Fibroblast of pulmonary artery (primary cell): ENCODE measurements around the gene OPTN.
"Not testable (repeated sequence)": the region's sequence is repeated elsewhere in the genome, so short reads cannot be mapped to it uniquely, and the experiment has no call there.

ENCODE experiments used
- DNase-seq: peaks from one replicate; pipeline ENCODE4 v3.0.0-alpha.2; 2010; ENCODE audit warnings: low read depth
- H3K4me3 ChIP-seq: replicated peaks from 2 replicates; pipeline ENCODE4 v1.5.1; 2011; ENCODE audit warnings: low read depth, mild to moderate bottlenecking, control low read depth, low read length, moderate library complexity
- TF ChIP-seq, protein P1 (sequence below): IDR thresholded peaks from 2 replicates; pipeline ENCODE4 v1.5.1; 2011; ENCODE audit warnings: mild to moderate bottlenecking, control low read depth, low read length, inconsistent platforms; ENCODE audit errors: missing control alignments

The OPTN gene

DNA sequence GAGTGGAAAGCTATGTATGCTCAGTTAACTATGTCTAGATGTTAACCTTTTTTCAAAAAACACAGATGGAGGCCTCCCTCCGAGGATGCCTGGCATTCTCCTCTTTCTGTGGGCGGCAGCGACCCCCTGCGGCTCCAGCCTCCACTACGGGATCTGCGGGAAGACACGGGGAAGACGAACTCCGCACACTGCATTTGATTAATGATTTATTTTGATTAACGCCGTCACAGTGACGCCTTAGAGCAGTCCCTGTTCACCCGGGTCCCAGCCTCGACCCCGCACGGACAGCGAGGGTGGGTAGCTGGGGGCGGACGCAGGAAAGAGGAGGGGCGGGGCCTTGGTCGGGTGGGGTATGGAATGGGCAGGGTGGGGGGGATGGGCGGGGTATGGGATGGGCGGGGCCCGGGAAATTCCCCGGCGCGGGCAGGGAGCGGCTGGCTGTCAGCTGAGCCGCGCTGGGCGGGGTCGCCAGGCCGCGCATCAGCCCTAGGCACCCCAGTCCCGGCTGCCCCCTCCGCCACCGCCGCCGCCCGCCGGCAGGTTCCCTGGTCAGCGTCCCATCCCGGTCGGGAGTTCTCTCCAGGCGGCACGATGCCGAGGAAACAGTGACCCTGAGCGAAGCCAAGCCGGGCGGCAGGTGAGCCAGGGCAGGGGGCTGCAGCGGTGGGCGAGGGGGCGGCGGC lies at the start of gene OPTN:
OPTN (plus strand) TSS at position 498 of the 683 bp plus-strand sequence. CDS start 8,960 bp downstream, outside the sequence.
- TF ChIP-seq, protein P1, sequence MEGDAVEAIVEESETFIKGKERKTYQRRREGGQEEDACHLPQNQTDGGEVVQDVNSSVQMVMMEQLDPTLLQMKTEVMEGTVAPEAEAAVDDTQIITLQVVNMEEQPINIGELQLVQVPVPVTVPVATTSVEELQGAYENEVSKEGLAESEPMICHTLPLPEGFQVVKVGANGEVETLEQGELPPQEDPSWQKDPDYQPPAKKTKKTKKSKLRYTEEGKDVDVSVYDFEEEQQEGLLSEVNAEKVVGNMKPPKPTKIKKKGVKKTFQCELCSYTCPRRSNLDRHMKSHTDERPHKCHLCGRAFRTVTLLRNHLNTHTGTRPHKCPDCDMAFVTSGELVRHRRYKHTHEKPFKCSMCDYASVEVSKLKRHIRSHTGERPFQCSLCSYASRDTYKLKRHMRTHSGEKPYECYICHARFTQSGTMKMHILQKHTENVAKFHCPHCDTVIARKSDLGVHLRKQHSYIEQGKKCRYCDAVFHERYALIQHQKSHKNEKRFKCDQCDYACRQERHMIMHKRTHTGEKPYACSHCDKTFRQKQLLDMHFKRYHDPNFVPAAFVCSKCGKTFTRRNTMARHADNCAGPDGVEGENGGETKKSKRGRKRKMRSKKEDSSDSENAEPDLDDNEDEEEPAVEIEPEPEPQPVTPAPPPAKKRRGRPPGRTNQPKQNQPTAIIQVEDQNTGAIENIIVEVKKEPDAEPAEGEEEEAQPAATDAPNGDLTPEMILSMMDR, result peak; percentile 72
- H3K4me3 ChIP-seq, result peak within 1 kb of the TSS; percentile 85

DNA sequence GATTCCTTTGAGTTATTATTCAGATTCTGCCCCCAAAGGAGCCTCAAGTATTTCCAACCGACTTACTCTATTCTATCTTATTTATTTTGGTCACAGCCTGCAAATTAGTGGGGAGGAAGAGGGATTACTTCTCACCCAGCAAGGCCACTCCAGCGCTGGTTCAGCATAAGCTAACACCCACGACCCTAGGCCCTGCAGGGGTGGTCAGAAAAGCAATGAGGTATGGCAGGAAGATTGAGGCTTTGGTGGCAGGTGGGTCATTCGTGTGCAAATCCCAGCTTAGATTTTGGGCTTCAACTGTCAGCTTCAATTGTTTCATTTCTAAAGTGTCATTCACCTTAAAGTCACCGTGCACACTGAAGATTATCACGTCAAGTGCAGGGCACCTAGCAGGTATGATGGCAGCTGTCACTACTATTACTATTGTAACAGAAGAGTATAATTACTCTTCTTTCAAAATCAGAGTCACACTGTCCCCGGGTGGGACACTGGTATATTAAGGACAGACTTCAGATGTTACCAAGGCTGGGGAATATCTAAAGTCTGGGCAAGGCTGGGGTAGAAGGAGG lies 48.8 kb upstream of the OPTN start:
- DNase-seq, result no peak
- H3K4me3 ChIP-seq, result no peak overlapping the region
- TF ChIP-seq, protein P1, result no peak

More for the DNA sequence above, at the start of gene OPTN:
- DNase-seq, result peak; percentile 79

GRCh38 chr10:13053208-13053607 lies 46.8 kb upstream of the OPTN start:
- not testable (repeated sequence) for DNase-seq, H3K4me3 ChIP-seq

DNA sequence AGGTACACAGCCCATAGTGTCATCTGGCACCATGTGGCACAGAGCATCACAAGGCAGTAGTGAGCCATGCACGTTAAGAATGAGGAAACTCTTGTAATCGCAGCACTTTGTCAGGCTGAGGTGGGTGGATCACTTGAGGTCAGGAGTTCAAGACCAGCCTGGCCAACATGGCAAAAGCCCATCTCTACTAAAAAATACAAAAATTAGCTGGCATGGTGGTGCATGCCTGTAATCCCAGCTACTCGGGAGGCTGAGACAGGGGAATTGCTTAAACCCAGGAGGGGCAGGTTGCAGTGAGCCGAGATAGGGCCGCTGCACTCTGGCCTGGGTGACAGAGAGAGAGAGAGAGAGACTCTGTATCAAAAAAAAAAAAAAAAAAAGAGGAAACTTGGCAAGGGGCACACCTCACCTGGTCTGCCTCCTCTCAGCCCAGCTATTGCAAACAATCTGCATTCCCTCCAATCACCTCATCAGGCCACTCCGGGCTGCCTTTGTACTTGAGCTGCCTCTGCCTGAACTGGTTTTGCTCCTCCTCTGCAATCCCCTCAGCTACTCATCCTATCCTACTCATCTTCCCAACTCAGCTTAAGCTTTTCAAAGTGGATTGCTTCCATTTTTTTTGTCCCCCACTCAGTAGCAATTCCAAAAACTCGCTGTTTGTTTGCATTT lies 46.0 kb upstream of the OPTN start:
- TF ChIP-seq, protein P1, result no peak
- no peak overlapping the region for H3K4me3 ChIP-seq
- no peak for DNase-seq

- no peak overlapping the region for H3K4me3 ChIP-seq
- DNase-seq, result no peak
- TF ChIP-seq, protein P1, result no peak
These were observed 45.1 kb upstream of the OPTN start for GRCh38 chr10:13054844-13055243.

GRCh38 chr10:13056456-13057077 lies 43.4 kb upstream of the OPTN start:
- TF ChIP-seq, protein P1, result peak; percentile 56
- no peak overlapping the region for H3K4me3 ChIP-seq
- peak; percentile 31 for DNase-seq

DNA sequence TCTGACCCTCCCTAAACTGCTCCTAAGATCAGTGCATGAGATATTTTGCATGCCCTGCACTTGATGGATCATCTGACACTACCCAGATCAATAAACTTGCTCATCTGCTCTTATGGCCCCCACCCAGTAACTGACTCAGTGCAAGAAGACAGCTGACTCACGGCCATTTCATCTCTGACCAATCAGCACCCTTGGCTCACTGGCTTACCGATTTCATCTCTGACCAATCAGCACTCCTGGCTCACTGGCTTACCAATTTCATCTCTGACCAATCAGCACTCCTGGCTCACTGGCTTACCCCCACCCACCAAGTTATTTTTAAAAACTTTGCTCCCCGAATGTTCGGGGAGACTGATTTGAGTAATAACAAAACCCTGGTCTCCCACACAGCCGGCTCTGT lies 37.2 kb upstream of the OPTN start:
- DNase-seq, result no peak
- TF ChIP-seq, protein P1, result no peak
- H3K4me3 ChIP-seq, result no peak overlapping the region
